A549 (cell line): ENCODE results near the gene GJB5. TPM values are rescaled to one million over a fixed set of nuclear protein-coding genes. Genes with fewer than 3 reads are reported as not detected.

Experiments
- ATAC-seq, 2 experiments: fragments of 200-7000 bp in 1 of 2; fragments of >200 bp in 1 of 2; cut with Nextera tagmentation in 1 of 2; cut with Tn5 transposase in 1 of 2; 3 replicates each; pipeline versions ENCODE4 v1.8.0 to v1.9.1; 2018 to 2020; ENCODE audit warnings: mild to moderate bottlenecking in 1 of 2, moderate library complexity in 1 of 2
- CTCF ChIA-PET: fragments of 300-600 bp; sonication (Branson Sonifier 250); formaldehyde crosslinking; extraction: SDS; loops from one replicate; lab custom pipeline; 2021; ENCODE audit warnings: antibody characterized with exemption, inconsistent platforms; lab: Yijun Ruan, JAX
- POLR2A ChIA-PET: fragments of 350-600 bp; formaldehyde crosslinking; extraction: SDS; loops from one replicate; lab custom pipeline; 2021; ENCODE audit warnings: antibody characterized with exemption, inconsistent platforms; lab: Yijun Ruan, JAX
- DNase-seq, 2 experiments: peaks; one replicate each; pipeline versions ENCODE4 v3.0.0 to v3.0.0-alpha.2; 2011 to 2016; ENCODE audit warnings: low read depth in 1 of 2, low spot score in 1 of 2
- FAIRE-seq: peaks from 2 replicates; lab custom pipeline; 2011; peaks lifted over from hg19 to GRCh38; lab: Jason Lieb, UNC
- H3K27ac ChIP-seq, 2 experiments: fragments of >200 bp; sonication (Bioruptor Twin); formaldehyde crosslinking; 3 replicates each; pipeline ENCODE4 v1.5.1; 2016 to 2017
- H3K4me1 ChIP-seq: fragments of >200 bp; sonication (Bioruptor Twin); formaldehyde crosslinking; 3 replicates; pipeline ENCODE4 v1.6.1; 2016
- H3K4me2 ChIP-seq: fragments of >200 bp; sonication (Bioruptor Twin); formaldehyde crosslinking; 3 replicates; pipeline ENCODE4 v1.6.1; 2016
- H3K4me3 ChIP-seq: fragments of >200 bp; sonication (Bioruptor Twin); formaldehyde crosslinking; 3 replicates; pipeline ENCODE4 v1.5.1; 2016
- H3K9me3 ChIP-seq: fragments of >200 bp; sonication (Bioruptor Twin); formaldehyde crosslinking; 3 replicates; pipeline ENCODE4 v1.6.1; 2016
- ATOH8 ChIP-seq: fragments of 250-450 bp; sonication (Bioruptor Pico); IDR thresholded peaks from 2 replicates; pipeline ENCODE4 v1.5.0; 2020; ENCODE audit warnings: low read depth, mild to moderate bottlenecking, moderate library complexity
- CBX8 ChIP-seq: fragments of 200-600 bp; sonication (generic); IDR thresholded peaks from 2 replicates; pipeline ENCODE4 v1.6.1; 2016
- CTCF ChIP-seq: fragments of >200 bp; sonication (Bioruptor Twin); formaldehyde crosslinking; IDR thresholded peaks from 3 replicates; pipeline ENCODE4 v1.5.1; 2016
- E2F6 ChIP-seq: IDR thresholded peaks from 2 replicates; pipeline ENCODE4 v1.6.1; 2012; ENCODE audit warnings: low read depth, borderline replicate concordance
- FOSB ChIP-seq: fragments of 250-450 bp; sonication (Bioruptor Pico); IDR thresholded peaks from 2 replicates; pipeline ENCODE4 v1.5.0; 2020; ENCODE audit warnings: mild to moderate bottlenecking, moderate library complexity
- FOSL2 ChIP-seq, 2 experiments: fragments of 450-650 bp in 1 of 2; fragments of >200 bp in 1 of 2; sonication (Bioruptor Twin) in 1 of 2; formaldehyde crosslinking; IDR thresholded peaks; 2 replicates each; pipeline versions ENCODE4 v1.5.0 to v1.6.1; 2016 to 2020; ENCODE audit warnings: mild to moderate bottlenecking in 1 of 2, moderate library complexity in 1 of 2
- FOXS1 ChIP-seq: fragments of 250-450 bp; sonication (Bioruptor Pico); IDR thresholded peaks from 2 replicates; pipeline ENCODE4 v1.5.0; 2020; ENCODE audit warnings: mild to moderate bottlenecking, moderate library complexity
- HDAC2 ChIP-seq: fragments of 200-600 bp; sonication (generic); IDR thresholded peaks from 2 replicates; pipeline ENCODE4 v1.6.1; 2016
- HMGXB4 ChIP-seq: fragments of 250-450 bp; sonication (Bioruptor Pico); IDR thresholded peaks from 2 replicates; pipeline ENCODE4 v1.5.0; 2021; ENCODE audit warnings: mild to moderate bottlenecking, moderate library complexity, borderline replicate concordance
- RAD21 ChIP-seq, 2 experiments: fragments of >200 bp in 1 of 2; sonication (Bioruptor Twin) in 1 of 2; formaldehyde crosslinking in 1 of 2; IDR thresholded peaks in 1 of 2; conservative IDR thresholded peaks in 1 of 2; 2 replicates in 1 of 2; 3 replicates in 1 of 2; pipeline ENCODE4 v1.6.1; 2012 to 2018; ENCODE audit warnings: inconsistent platforms in 1 of 2
- RFX5 ChIP-seq: fragments of 450-650 bp; IDR thresholded peaks from 2 replicates; pipeline ENCODE4 v1.7.1; 2014; ENCODE audit warnings: antibody characterized with exemption, mild to moderate bottlenecking, moderate library complexity
- SREBF2 ChIP-seq: fragments of 450-650 bp; IDR thresholded peaks from 2 replicates; pipeline ENCODE4 v1.6.1; 2014; ENCODE audit warnings: mild to moderate bottlenecking, moderate library complexity
- USF2 ChIP-seq: fragments of 450-650 bp; IDR thresholded peaks from 2 replicates; pipeline ENCODE4 v1.6.1; 2014; ENCODE audit warnings: antibody characterized with exemption
- ZNF302 ChIP-seq: fragments of 250-450 bp; sonication (Bioruptor Pico); IDR thresholded peaks from 2 replicates; pipeline ENCODE4 v1.9.0; 2021; ENCODE audit warnings: inconsistent platforms, mild to moderate bottlenecking, moderate library complexity
- ZSCAN20 ChIP-seq: fragments of 250-450 bp; sonication (Bioruptor Pico); IDR thresholded peaks from 2 replicates; pipeline ENCODE4 v1.8.0; 2022; ENCODE audit warnings: mild to moderate bottlenecking, moderate library complexity
- WGBS: methylation state at CpG from one replicate; pipeline ENCODE4 v1.1.6; 2017; ENCODE audit errors: missing lambda C conversion rate; 5-methylcytosine and 5-hydroxymethylcytosine counted together
- polyA plus RNA-seq, 4 experiments: library from polyadenylated mRNA; depleted of rRNA in 3 of 4; stranded (reverse); fragments of >200 nt; fragmentation: RNase III in 1 of 4; extraction: RNeasy Plus Mini Kit Qiagen cat#74134 plus additional on column Dnase treatment in 1 of 4; gene quantifications; 2 replicates in 3 of 4; 3 replicates in 1 of 4; pipeline ENCODE4 v1.2.3, GENCODE V29; 2011 to 2017
- TF ChIP-seq, protein P1 (sequence below): fragments of 200-600 bp; sonication (generic); IDR thresholded peaks from 2 replicates; pipeline ENCODE4 v1.6.1; 2016; ENCODE audit warnings: antibody characterized with exemption, mild to moderate bottlenecking, moderate library complexity

GJB5 gene
- polyA plus RNA-seq, 2 of the 4 experiments (the other 2 are of a cell fraction) = 0.15 to 0.16 TPM

DNA sequence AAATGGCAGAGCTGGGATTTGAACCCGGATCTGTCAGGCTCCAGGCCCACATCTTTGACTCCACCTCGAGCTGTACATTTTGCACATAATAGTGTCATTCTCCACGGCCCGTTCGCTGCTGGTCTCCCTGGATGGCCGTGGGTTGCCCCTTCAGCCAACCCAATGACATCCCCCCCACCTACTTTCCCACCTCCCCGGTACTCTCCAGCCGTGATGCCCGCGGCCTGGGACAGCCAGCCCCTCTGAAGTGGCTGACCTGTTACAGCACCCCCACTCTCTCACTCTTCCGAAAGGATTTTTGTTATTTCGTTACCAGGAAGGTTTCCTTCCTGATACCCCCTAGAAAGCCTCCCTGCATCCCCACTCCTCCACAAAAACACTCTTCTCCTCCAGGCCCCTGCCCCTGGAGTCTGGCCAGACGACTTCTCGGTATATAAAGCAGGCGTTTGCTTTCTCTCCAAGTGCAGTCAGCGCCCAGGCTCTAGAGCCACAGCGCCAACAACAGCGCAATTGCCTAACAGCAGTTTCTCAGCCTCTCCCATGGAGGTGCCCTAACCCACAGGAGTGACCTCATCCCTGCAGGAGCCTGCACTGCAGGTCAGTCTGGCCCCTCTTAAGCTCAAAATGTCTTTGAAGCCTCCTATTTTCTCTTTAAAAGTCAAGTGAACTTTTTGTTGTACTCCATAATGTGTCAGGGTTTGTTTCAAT is 14.5 kb upstream of the GJB5 start:
- Histone ChIP-seq H3K9me3 (no peaks in the 10 kb centered on the region), H3K4me1 (no peaks in the 10 kb centered on the region), H3K27ac (no peak overlapping the region), H3K4me2 (no peak overlapping the region), H3K4me3 (no peak overlapping the region)
- CTCF ChIA-PET = interaction anchor here (1.3 to 3.9 kb wide), 3 partner anchors 13 to 1107 kb away, joined by 3 to 35 read pairs (median 7); no protein-coding TSS in a partner anchor
- no peak for TF ChIP-seq RAD21 (conservative IDR thresholded peaks at IDR 0.05 in 1 of 2, IDR thresholded peaks at IDR 0.05 in 1 of 2)
- TF ChIP-seq, protein P1, sequence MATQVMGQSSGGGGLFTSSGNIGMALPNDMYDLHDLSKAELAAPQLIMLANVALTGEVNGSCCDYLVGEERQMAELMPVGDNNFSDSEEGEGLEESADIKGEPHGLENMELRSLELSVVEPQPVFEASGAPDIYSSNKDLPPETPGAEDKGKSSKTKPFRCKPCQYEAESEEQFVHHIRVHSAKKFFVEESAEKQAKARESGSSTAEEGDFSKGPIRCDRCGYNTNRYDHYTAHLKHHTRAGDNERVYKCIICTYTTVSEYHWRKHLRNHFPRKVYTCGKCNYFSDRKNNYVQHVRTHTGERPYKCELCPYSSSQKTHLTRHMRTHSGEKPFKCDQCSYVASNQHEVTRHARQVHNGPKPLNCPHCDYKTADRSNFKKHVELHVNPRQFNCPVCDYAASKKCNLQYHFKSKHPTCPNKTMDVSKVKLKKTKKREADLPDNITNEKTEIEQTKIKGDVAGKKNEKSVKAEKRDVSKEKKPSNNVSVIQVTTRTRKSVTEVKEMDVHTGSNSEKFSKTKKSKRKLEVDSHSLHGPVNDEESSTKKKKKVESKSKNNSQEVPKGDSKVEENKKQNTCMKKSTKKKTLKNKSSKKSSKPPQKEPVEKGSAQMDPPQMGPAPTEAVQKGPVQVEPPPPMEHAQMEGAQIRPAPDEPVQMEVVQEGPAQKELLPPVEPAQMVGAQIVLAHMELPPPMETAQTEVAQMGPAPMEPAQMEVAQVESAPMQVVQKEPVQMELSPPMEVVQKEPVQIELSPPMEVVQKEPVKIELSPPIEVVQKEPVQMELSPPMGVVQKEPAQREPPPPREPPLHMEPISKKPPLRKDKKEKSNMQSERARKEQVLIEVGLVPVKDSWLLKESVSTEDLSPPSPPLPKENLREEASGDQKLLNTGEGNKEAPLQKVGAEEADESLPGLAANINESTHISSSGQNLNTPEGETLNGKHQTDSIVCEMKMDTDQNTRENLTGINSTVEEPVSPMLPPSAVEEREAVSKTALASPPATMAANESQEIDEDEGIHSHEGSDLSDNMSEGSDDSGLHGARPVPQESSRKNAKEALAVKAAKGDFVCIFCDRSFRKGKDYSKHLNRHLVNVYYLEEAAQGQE = no peak
- TF ChIP-seq ZNF302 (CRISPR knock-in tag) = no peak
- no peak for TF ChIP-seq ATOH8 (CRISPR knock-in tag)
- no peak for TF ChIP-seq SREBF2
- no peak for TF ChIP-seq ZSCAN20 (CRISPR knock-in tag)
- TF ChIP-seq CBX8 = no peak
- no peak for TF ChIP-seq HMGXB4 (CRISPR knock-in tag)
- TF ChIP-seq E2F6 = no peak
- no peak for TF ChIP-seq USF2
- TF ChIP-seq FOSB (CRISPR knock-in tag) = no peak
- no peak for TF ChIP-seq FOSL2 (IDR thresholded peaks at IDR 0.05)
- no peak for TF ChIP-seq FOSL2 (CRISPR knock-in tag; IDR thresholded peaks at IDR 0.05)
- TF ChIP-seq CTCF = no peak
- TF ChIP-seq HDAC2 = no peak
- TF ChIP-seq FOXS1 (CRISPR knock-in tag) = no peak
- no peak for TF ChIP-seq RFX5
- POLR2A ChIA-PET = no interaction called here
- 58% methylated on average over 15 of the region's 18 CpGs for WGBS
- no peak for DNase-seq
- no peak for ATAC-seq
- FAIRE-seq = no peak
